ENCODE measurements around the gene ITGB1BP2. TPM values are rescaled to one million over a fixed set of nuclear protein-coding genes. Genes with fewer than 3 reads are reported as not detected.

The ITGB1BP2 gene
- total RNA-seq, 2 donors from 2014 or later: 5.8 to 7.8 TPM

Other genes with a start within 250 kb of the ITGB1BP2 start
- 10 to 100 TPM; 37.7 to 42.3 TPM for gene SNX12, start 233.4 kb upstream of the ITGB1BP2 start, total RNA-seq
- gene FOXO4, start 205.9 kb upstream of the ITGB1BP2 start, total RNA-seq: 10 to 100 TPM in 1 of 2 donors, 1 to 10 TPM in 1; 8.2 to 22.8 TPM
- gene CXorf65, start 195.0 kb upstream of the ITGB1BP2 start, total RNA-seq: 10 to 100 TPM in 1 of 2 donors, 1 to 10 TPM in 1; 7.5 to 20.7 TPM
- gene IL2RG, start 190.2 kb upstream of the ITGB1BP2 start, total RNA-seq: 100 to 1,000 TPM; 164 to 349 TPM
- 10 to 100 TPM; 57.5 to 86.5 TPM for gene MED12, start 183.2 kb upstream of the ITGB1BP2 start, total RNA-seq
- 1 to 10 TPM; 2.1 to 3.6 TPM for gene NLGN3, start 156.9 kb upstream of the ITGB1BP2 start, total RNA-seq
- gene GJB1, start 78.5 kb upstream of the ITGB1BP2 start, total RNA-seq: under 1 TPM in 1 of 2 donors, not detected in 1; 0.16 TPM
- 10 to 100 TPM in 1 of 2 donors, 1 to 10 TPM in 1; 5.1 to 32.5 TPM for gene ZMYM3, start 47.6 kb upstream of the ITGB1BP2 start, total RNA-seq
- 100 to 1,000 TPM; 527 to 606 TPM for gene NONO, start 18.1 kb upstream of the ITGB1BP2 start, total RNA-seq
- 10 to 100 TPM; 38.1 to 43.1 TPM for gene TAF1, start 64.6 kb downstream of the ITGB1BP2 start, total RNA-seq
- gene OGT, start 231.4 kb downstream of the ITGB1BP2 start, total RNA-seq: 100 to 1,000 TPM; 362 to 427 TPM